ENCODE data around the gene IPP.

DNA sequence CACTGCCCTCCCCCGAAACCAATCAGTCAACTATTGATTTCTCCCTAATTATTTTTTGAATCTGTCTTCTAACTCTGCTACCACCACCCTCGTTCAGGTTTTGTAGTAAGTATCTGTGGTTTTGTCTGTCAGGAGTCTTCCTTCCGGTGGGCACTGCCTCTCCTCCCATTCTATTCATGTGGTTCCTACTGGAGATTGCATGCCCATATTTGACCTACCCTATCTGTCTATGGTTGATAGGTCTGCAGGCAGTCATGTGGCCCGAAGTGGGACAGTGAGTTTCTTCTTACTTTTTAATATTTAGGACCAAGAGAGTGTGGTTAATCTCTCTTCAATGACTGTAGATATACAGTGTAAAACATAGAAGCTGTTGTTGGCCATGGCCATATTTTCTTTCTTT lies 35.1 kb upstream of the IPP start:
- TF ChIP-seq, protein P1, sequence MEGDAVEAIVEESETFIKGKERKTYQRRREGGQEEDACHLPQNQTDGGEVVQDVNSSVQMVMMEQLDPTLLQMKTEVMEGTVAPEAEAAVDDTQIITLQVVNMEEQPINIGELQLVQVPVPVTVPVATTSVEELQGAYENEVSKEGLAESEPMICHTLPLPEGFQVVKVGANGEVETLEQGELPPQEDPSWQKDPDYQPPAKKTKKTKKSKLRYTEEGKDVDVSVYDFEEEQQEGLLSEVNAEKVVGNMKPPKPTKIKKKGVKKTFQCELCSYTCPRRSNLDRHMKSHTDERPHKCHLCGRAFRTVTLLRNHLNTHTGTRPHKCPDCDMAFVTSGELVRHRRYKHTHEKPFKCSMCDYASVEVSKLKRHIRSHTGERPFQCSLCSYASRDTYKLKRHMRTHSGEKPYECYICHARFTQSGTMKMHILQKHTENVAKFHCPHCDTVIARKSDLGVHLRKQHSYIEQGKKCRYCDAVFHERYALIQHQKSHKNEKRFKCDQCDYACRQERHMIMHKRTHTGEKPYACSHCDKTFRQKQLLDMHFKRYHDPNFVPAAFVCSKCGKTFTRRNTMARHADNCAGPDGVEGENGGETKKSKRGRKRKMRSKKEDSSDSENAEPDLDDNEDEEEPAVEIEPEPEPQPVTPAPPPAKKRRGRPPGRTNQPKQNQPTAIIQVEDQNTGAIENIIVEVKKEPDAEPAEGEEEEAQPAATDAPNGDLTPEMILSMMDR (IDR thresholded peaks at IDR 0.05 in 4 of 5, conservative IDR thresholded peaks at IDR 0.05 in 1 of 5), result no peak
- no peak for TF ChIP-seq POLR2A (IDR thresholded peaks at IDR 0.05)

Data from gastrocnemius medialis (tissue), 4 donors.